HUES6 (cell line): ENCODE data around the gene HOXB3.

ENCODE experiments used
- H3K27ac ChIP-seq: 2 replicates; pipeline ENCODE4 v1.7.0; 2013; ENCODE audit warnings: low read depth, mild to moderate bottlenecking, low read length, inconsistent platforms
- H3K27me3 ChIP-seq: 2 replicates; pipeline ENCODE4 v1.6.1; 2013; ENCODE audit warnings: low read length; ENCODE audit not compliant: control insufficient read depth, insufficient read depth
- H3K36me3 ChIP-seq: 2 replicates; pipeline ENCODE4 v1.6.1; 2013; ENCODE audit warnings: low read length; ENCODE audit not compliant: control insufficient read depth, insufficient read depth
- H3K4me1 ChIP-seq: 2 replicates; pipeline ENCODE4 v1.6.1; 2013; ENCODE audit warnings: low read length; ENCODE audit not compliant: control insufficient read depth, insufficient read depth
- H3K4me3 ChIP-seq: 2 replicates; pipeline ENCODE4 v1.5.1; 2013; ENCODE audit warnings: low read depth, low read length
- H3K9ac ChIP-seq: one replicate; pipeline ENCODE4 v1.6.1; 2013; ENCODE audit warnings: mild to moderate bottlenecking, low read length
- H3K9me3 ChIP-seq: 2 replicates; pipeline ENCODE4 v1.6.1; 2013; ENCODE audit warnings: low read depth, low read length; ENCODE audit not compliant: control insufficient read depth, insufficient read depth

Gene HOXB3

GRCh38 chr17:48545022-48545375 is 45.0 kb downstream of the HOXB3 start, which contains the start of gene HOXB2:
TSS of gene HOXB2 (minus strand) at chr17:48545109. CDS start at chr17:48544911, 198 bp downstream.
- Histone ChIP-seq H3K36me3 (no peaks in the 10 kb centered on the region), H3K9ac (peak within 1 kb of the TSS; percentile 88), H3K4me1 (peaks cover 72% of the 10 kb centered on the region), H3K27ac (peak within 1 kb of the TSS; percentile 35; the same call in 1 of the 2 replicates), H3K4me3 (peak within 1 kb of the TSS; percentile 80), H3K9me3 (no peaks in the 10 kb centered on the region), H3K27me3 (peaks cover 97% of the 10 kb centered on the region)

- Histone ChIP-seq H3K4me3 (peak overlapping the region; percentile 80), H3K36me3 (no peaks in the 10 kb centered on the region), H3K4me1 (peaks cover 69% of the 10 kb centered on the region), H3K27me3 (peaks cover 97% of the 10 kb centered on the region), H3K27ac (peak overlapping the region; percentile 35; the same call in 1 of the 2 replicates), H3K9me3 (no peaks in the 10 kb centered on the region), H3K9ac (peak overlapping the region; percentile 88)
Measured at GRCh38 chr17:48544349-48545021, 45.6 kb downstream of the HOXB3 start.

- H3K9me3 ChIP-seq, result no peaks in the 10 kb centered on the region
- H3K4me1 ChIP-seq, result peaks cover 64% of the 10 kb centered on the region
- H3K9ac ChIP-seq, result peak overlapping the region; percentile 88
- no peaks in the 10 kb centered on the region for H3K36me3 ChIP-seq
- H3K4me3 ChIP-seq, result peak overlapping the region; percentile 80
- peaks cover 97% of the 10 kb centered on the region for H3K27me3 ChIP-seq
- H3K27ac ChIP-seq, result peak overlapping the region; percentile 35; the same call in 1 of the 2 replicates
Measured at GRCh38 chr17:48543854-48544348, 46.1 kb downstream of the HOXB3 start.

DNA sequence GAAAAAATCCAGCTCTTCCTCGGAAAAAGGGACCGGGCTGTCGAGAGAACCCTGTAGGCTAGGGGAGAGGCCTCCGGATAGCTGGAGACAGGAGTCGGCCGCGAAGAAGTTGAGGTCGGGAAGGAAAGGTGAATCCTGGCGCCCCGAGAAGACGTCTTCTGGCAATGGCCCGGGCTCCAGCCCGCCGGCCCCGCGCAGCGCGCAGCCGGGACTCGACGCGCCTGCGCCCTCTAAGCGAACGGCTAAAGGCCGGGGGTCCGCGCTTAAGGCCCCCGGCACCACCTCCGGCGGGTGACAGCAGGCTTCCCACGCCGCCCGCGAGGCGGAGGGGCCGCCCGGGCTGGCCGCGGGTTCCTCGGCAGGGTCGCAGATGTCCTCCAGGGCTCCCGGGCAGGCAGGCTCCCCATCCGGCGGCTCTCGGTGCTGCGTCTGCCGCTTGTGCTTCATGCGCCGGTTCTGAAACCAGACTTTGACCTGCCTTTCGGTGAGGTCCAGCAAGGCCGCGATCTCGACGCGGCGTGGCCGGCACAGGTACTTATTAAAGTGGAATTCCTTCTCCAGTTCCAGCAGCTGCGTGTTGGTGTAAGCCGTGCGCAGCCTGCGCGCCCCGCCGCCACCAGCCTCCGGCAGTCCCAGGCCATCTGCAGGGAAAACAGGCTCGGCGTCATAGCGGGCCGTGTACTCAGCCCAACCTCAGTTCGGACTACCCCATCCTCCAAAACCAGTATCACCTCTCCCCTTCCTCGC is 46.8 kb downstream of the HOXB3 start:
- peaks cover 93% of the 10 kb centered on the region for H3K27me3 ChIP-seq
- H3K27ac ChIP-seq, result peak overlapping the region; percentile 34; the same call in 1 of the 2 replicates
- H3K9ac ChIP-seq, result peak overlapping the region; percentile 88

GRCh38 chr17:48542698-48543106 is 47.3 kb downstream of the HOXB3 start:
- Histone ChIP-seq H3K27me3 (peaks cover 87% of the 10 kb centered on the region), H3K4me1 (peaks cover 53% of the 10 kb centered on the region), H3K4me3 (peak overlapping the region; percentile 80), H3K27ac (no peak overlapping the region; the same call in 1 of the 2 replicates), H3K36me3 (no peaks in the 10 kb centered on the region), H3K9me3 (no peaks in the 10 kb centered on the region), H3K9ac (peak overlapping the region; percentile 88)

More for the DNA sequence above, 46.8 kb downstream of the HOXB3 start:
- peaks cover 58% of the 10 kb centered on the region for H3K4me1 ChIP-seq
- peak overlapping the region; percentile 80 for H3K4me3 ChIP-seq
- H3K36me3 ChIP-seq, result no peaks in the 10 kb centered on the region
- H3K9me3 ChIP-seq, result no peaks in the 10 kb centered on the region

DNA sequence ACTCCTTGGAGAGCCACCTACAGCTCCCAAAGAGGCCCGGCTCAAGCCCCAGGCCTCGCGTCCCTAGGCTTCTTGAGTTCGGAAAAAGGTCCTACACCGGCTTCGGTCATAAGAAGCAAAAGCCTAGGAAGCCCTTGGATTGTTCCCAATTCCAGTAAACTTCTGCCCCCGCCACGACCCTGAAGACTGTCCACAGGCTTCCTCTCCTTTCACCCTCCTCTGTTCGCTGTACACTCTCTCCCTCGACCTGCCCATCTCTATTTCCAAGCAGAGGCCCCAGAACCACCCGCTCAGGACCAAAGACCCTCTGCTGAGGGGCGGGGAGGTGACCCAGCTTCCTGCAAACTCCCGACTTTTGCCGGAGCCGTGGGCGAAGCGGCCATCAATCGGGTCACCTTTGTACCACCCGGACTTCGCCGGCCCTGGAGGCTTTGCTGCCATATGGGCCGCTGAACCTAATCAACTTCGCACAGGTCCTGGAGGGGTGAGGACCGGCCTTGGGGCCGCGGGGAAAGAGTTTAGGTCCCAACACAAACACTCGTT is 47.9 kb downstream of the HOXB3 start:
- H3K27me3 ChIP-seq, result peaks cover 82% of the 10 kb centered on the region
- H3K4me3 ChIP-seq, result peak overlapping the region; percentile 80
- no peak overlapping the region; the same call in 1 of the 2 replicates for H3K27ac ChIP-seq

DNA sequence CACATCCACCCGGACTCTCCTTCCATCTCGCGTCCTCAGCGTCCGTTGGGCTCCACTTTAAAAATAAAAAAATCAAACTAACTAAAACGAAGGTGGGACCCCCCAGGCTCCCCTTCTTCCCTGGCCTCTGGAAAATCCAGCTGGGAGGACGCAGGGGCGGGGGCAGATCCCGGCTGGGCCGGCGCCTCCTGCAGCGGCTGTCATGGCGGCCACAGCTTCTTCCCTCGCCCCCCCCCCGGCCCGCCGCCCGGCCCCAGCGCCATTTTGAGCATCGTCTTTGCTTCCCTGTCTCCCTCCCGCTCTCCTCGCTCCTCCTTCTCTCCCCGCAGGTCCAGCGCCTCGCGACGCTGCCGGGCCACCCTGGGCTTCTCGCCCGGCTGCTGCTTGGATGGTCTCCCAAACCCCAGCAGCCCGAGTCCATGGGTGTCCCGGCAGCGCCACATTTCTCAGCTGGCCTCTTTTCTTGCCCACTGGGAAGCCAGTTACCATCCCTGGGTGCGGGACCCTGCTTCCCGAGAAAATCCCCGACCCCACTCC is 48.4 kb downstream of the HOXB3 start:
- Histone ChIP-seq H3K4me3 (peak overlapping the region; percentile 80), H3K4me1 (peaks cover 47% of the 10 kb centered on the region), H3K9me3 (no peaks in the 10 kb centered on the region), H3K36me3 (no peaks in the 10 kb centered on the region), H3K27ac (no peak overlapping the region), H3K9ac (peak overlapping the region; percentile 82), H3K27me3 (peaks cover 77% of the 10 kb centered on the region)

More for the DNA sequence above, 47.9 kb downstream of the HOXB3 start:
- Histone ChIP-seq H3K36me3 (no peaks in the 10 kb centered on the region), H3K9me3 (no peaks in the 10 kb centered on the region), H3K4me1 (peaks cover 52% of the 10 kb centered on the region), H3K9ac (peak overlapping the region; percentile 82)

- H3K9ac ChIP-seq, result peak overlapping the region; percentile 12
- peaks cover 41% of the 10 kb centered on the region for H3K4me1 ChIP-seq
- H3K9me3 ChIP-seq, result no peaks in the 10 kb centered on the region
- H3K36me3 ChIP-seq, result no peaks in the 10 kb centered on the region
- H3K4me3 ChIP-seq, result peak overlapping the region; percentile 80
- peaks cover 71% of the 10 kb centered on the region for H3K27me3 ChIP-seq
- no peak overlapping the region for H3K27ac ChIP-seq
Measured at GRCh38 chr17:48541036-48541576, 48.9 kb downstream of the HOXB3 start.

DNA sequence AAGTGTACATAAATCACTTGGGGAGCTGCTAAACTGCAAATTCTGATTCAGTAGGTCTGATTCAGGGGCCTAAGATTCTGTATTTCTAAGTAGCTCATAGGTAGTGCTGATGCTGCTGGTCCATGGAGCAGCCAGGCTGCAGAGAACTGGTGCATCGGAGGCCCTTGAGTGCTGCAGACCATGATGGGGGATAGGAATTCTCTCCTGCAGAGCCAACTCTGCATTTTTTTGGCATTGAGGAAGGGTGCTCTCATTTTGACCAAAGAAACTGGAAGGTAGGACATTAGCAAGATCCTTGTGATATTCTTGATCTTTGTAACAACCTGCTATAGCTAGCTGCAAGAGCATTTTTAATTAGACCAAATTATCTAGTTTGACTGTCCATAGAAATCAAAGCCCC is 49.8 kb downstream of the HOXB3 start:
- Histone ChIP-seq H3K36me3 (no peaks in the 10 kb centered on the region), H3K4me1 (peaks cover 32% of the 10 kb centered on the region), H3K4me3 (no peak overlapping the region), H3K27ac (no peak overlapping the region), H3K27me3 (peaks cover 62% of the 10 kb centered on the region), H3K9ac (no peak overlapping the region), H3K9me3 (no peaks in the 10 kb centered on the region)

GRCh38 chr17:48539177-48539576 is 50.9 kb downstream of the HOXB3 start:
- peaks cover 29% of the 10 kb centered on the region for H3K4me1 ChIP-seq
- no peak overlapping the region for H3K27ac ChIP-seq
- H3K9ac ChIP-seq, result no peak overlapping the region
- H3K27me3 ChIP-seq, result peaks cover 57% of the 10 kb centered on the region
- H3K36me3 ChIP-seq, result no peaks in the 10 kb centered on the region
- no peak overlapping the region for H3K4me3 ChIP-seq
- no peaks in the 10 kb centered on the region for H3K9me3 ChIP-seq
